Measurements from ENCODE around the gene FUT8.

GRCh38 chr14:65549429-65549828 is 136.9 kb downstream of the FUT8 start:
- no peak for TF ChIP-seq ATF3 (IDR thresholded peaks at IDR 0.05; ENCODE audit: insufficient read depth, low read depth, low read length)
- TF ChIP-seq KDM4A (IDR thresholded peaks at IDR 0.05; ENCODE audit: low read depth, low read length, severe bottlenecking): no peak
- no peak for TF ChIP-seq EZH2 (IDR thresholded peaks at IDR 0.05; ENCODE audit: low read depth, low read length, severe bottlenecking)
- no peak for TF ChIP-seq CTCF (IDR thresholded peaks at IDR 0.05; ENCODE audit: control extremely low read depth in 1 of 3, insufficient read depth in 1 of 3, low read depth in 1 of 3, low read length in 3 of 3)
- TF ChIP-seq USF2 (IDR thresholded peaks at IDR 0.05; ENCODE audit: low read length): no peak
- no peak for TF ChIP-seq MAX (IDR thresholded peaks at IDR 0.05)
- TF ChIP-seq RBBP5 (IDR thresholded peaks at IDR 0.05; ENCODE audit: borderline replicate concordance, low read depth, low read length): no peak
- no peak for TF ChIP-seq ATF2 (IDR thresholded peaks at IDR 0.05; ENCODE audit: low read length)
- no peak for TF ChIP-seq CREB1 (IDR thresholded peaks at IDR 0.05)
- no peak for TF ChIP-seq POLR2A (IDR thresholded peaks at IDR 0.05; ENCODE audit: control extremely low read depth in 1 of 2, low read depth in 2 of 2, low read length in 2 of 2)
- no peak for TF ChIP-seq RXRA (IDR thresholded peaks at IDR 0.05; ENCODE audit: insufficient read depth, low read depth, low read length)

All from H1 (cell line).